GM19193 (cell line): Measurements from ENCODE around the gene SVIL.

Experiments
- POLR2A ChIP-seq: IDR thresholded peaks from 4 replicates; pipeline ENCODE4 v1.6.1; 2011; ENCODE audit not compliant: insufficient read depth, insufficient read length; ENCODE audit errors: extremely low read depth

The SVIL gene

GRCh38 chr10:29657719-29658274 lies 23.0 kb upstream of the SVIL start:
- no peak for TF ChIP-seq POLR2A

GRCh38 chr10:29656451-29656992 lies 21.8 kb upstream of the SVIL start:
- no peak for TF ChIP-seq POLR2A

GRCh38 chr10:29652192-29652591 lies 17.4 kb upstream of the SVIL start:
- TF ChIP-seq POLR2A, result no peak

- TF ChIP-seq POLR2A, result no peak
These were observed 17.0 kb upstream of the SVIL start for GRCh38 chr10:29651767-29652166.

DNA sequence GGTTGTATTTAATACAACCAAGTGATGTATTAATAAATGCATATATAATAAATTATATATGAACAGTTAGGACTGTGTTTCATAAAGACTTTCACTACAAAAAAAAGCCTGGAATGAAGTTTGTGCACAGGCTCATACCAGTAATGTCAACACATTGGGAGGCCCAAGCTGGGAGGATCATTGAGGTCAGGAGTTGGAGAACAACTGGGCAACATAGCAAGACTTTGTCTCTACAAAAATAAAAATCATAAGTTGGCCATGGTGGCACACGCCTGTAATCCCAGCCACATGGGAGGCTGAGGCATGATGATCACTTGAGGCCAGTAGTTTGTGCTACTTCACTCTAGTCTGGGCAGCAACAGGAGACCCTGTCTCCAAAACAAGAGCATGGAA lies 15.8 kb upstream of the SVIL start:
- no peak for TF ChIP-seq POLR2A

DNA sequence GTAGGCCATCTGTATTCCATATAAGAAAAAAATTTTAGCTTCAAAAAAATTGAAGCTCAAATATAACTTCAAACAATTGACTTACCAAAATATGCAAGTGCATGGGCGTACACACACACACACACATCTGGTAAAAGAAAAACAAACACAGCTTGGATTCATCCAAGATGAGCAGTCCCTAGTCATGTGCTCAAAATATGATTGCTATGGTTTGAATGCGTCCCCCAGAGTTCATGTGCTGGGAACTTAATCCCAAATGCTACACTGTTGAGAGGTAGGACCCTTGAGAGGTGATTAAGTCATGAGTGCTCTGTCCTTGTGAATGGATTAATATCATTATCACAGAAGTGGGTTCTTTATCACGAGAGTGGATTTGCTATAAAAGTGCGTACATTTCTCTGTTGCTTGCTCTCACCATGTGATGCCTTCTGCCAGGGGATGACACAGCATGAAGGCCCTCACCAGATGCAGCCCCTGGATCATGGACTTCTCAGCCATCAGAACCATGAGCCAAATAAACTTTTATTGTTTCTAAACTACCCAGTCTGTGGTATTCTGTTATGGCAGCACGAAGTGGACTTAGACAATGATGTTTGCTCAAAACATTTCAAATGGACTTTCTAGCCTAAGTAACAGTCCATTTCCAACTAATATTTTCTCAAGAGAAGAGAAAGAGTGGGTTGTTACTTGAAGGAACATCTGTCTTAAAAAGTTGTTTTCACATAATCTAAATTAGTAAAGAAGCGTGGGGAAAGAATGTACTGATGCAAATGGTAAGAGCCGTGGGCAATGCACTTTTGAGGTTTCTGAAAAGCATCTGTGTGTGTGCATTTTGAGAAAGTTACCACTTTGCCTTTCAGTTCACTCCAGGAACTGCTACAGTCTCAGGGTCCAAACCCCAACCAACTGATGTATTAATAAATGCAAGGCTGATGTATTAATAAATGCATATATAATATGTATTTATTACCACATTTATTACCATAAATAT lies 15.1 kb upstream of the SVIL start:
- TF ChIP-seq POLR2A, result no peak

DNA sequence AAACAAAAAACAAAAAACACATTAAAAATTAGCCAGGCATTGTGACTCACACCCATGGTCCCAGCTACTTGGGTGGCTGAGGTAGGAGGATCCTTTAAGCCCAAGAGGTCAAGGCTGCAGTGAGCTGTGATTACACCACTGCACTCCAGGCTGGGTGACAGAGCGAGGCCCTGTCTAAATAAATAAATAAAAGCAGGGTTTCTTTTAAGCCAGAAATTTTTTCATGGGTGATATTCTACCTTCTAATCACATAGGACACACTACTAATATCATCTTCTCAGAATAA lies 14.2 kb upstream of the SVIL start:
- no peak for TF ChIP-seq POLR2A

- no peak for TF ChIP-seq POLR2A
These were observed 13.6 kb upstream of the SVIL start for GRCh38 chr10:29648114-29648982.

DNA sequence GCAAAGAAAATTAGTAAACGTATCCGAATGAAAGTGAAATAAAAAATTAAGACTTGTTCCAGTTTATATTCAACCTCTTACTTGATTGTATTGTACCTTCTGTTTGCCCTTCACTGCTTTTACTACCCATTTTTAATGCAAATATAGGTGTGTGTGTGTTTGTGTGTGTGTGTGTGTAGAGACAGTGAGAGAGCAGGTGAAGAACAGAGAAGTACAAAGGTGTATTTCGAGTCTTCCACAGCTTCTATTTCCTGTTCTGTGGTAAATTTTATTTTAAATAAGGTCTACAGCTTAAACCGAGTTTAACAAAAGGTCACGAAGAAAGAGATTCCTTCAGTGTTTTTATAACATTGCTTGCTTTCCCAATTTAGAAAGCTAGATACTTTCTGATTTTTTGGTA lies 12.7 kb upstream of the SVIL start:
- TF ChIP-seq POLR2A, result no peak

- no peak for TF ChIP-seq POLR2A
These were observed 12.2 kb upstream of the SVIL start for GRCh38 chr10:29646960-29647461.

DNA sequence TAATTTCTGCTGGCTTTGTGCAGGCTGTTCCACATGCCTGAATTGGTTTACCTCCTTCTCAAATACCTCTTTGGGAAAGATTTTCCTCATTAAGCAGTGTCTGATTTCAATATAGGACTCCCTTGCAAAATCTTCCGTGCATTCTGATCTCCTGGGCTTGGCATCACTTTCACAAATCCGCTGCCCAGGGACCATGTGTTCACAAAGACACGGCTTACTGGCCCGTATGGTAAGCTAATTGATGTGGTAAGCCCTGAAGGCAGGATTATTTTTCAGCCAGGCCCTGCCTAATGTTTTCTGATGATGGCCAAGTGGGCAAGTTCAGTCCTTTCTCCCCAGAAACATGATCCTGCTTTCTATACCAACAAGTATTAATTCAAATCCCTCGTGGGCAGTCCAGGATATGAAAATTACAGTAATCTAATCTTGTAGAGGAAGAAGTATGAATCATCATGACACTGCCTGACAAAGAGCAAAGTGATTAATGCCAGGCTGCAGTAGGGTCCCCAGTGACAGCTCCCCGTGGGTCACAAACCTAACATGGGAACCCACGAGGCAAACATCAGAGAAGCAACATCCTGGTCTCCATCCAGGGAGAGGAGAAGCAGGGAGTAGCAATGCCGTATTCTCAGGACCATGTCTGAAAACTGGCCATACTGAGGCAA lies 11.6 kb upstream of the SVIL start:
- TF ChIP-seq POLR2A, result no peak

GRCh38 chr10:29643771-29644501 lies 9.2 kb upstream of the SVIL start:
- no peak for TF ChIP-seq POLR2A

DNA sequence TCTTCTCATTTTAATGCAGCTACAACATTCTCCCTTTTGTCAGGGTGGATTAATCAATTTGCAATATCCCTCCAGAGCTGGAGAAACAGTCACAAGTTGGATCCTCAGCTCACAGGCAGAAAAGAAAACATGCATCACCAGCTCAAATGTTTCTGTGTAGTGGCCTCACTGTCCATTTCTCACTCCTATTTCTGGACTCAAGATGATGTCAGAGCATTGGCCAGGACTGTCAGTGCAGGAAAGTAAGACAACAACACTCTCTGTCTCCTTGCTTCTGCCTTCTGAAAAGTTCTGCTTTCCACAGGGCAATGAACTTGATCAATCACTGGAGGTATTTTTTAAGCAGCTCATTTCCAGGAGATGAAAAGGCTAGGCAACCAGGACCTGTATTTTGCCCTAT lies 8.2 kb upstream of the SVIL start:
- TF ChIP-seq POLR2A, result no peak

- TF ChIP-seq POLR2A, result no peak
These were observed 2.8 kb upstream of the SVIL start for GRCh38 chr10:29637537-29637936.
